Neuronal stem cell (in vitro differentiated cells): Measurements from ENCODE around the gene TTN.
"Not testable (repeated sequence)": the region's sequence is repeated elsewhere in the genome, so short reads cannot be mapped to it uniquely, and the experiment has no call there.

Experiments
- DNase-seq: peaks from one replicate; pipeline ENCODE4 v3.0.0-alpha.2; 2013; ENCODE audit warnings: low spot score
- H2AFZ ChIP-seq: one replicate; pipeline ENCODE4 v1.6.1; 2013; ENCODE audit warnings: mild to moderate bottlenecking, low read length, inconsistent platforms
- H2AK5ac ChIP-seq: 2 replicates; pipeline ENCODE4 v1.6.1; 2013; ENCODE audit warnings: low read depth, mild to moderate bottlenecking, inconsistent platforms, low read length, moderate library complexity, mixed read lengths
- H2BK120ac ChIP-seq: 2 replicates; pipeline ENCODE4 v1.6.1; 2013; ENCODE audit warnings: low read depth, mild to moderate bottlenecking, inconsistent platforms, low read length, moderate library complexity, mixed read lengths
- H2BK12ac ChIP-seq: one replicate; pipeline ENCODE4 v1.6.1; 2013; ENCODE audit warnings: low read length, inconsistent platforms
- H2BK15ac ChIP-seq: 2 replicates; pipeline ENCODE4 v1.6.1; 2013; ENCODE audit warnings: mild to moderate bottlenecking, low read length, inconsistent platforms, mixed read lengths
- H2BK5ac ChIP-seq: one replicate; pipeline ENCODE4 v1.6.1; 2013; ENCODE audit warnings: inconsistent platforms, mild to moderate bottlenecking, low read length, moderate library complexity
- H3K14ac ChIP-seq: one replicate; pipeline ENCODE4 v1.6.1; 2013; ENCODE audit warnings: low read length, inconsistent platforms
- H3K18ac ChIP-seq: 2 replicates; pipeline ENCODE4 v1.6.1; 2013; ENCODE audit warnings: low read length, inconsistent platforms
- H3K23ac ChIP-seq: 2 replicates; pipeline ENCODE4 v1.6.1; 2013; ENCODE audit warnings: low read depth, mild to moderate bottlenecking, mixed read lengths, low read length, inconsistent platforms; ENCODE audit not compliant: poor library complexity
- H3K27ac ChIP-seq: replicated peaks from 3 replicates; pipeline ENCODE4 v1.5.1; 2013; ENCODE audit warnings: low read length, inconsistent platforms
- H3K27me3 ChIP-seq, 3 experiments: 2 replicates each; pipeline ENCODE4 v1.6.1; 2013; ENCODE audit warnings: low read length in 3 of 3, mild to moderate bottlenecking in 2 of 3, inconsistent platforms in 1 of 3, low read depth in 1 of 3, mixed read lengths in 1 of 3, moderate library complexity in 1 of 3; ENCODE audit not compliant: control insufficient read depth in 3 of 3, insufficient read depth in 3 of 3
- H3K36me3 ChIP-seq, 2 donors: replicated peaks in 1 of 2; 2 replicates each; pipeline ENCODE4 v1.6.1; 2013; ENCODE audit warnings: low read length in 2 of 2; ENCODE audit not compliant: control insufficient read depth in 2 of 2, insufficient read depth in 2 of 2
- H3K4ac ChIP-seq: 2 replicates; pipeline ENCODE4 v1.6.1; 2013; ENCODE audit warnings: inconsistent platforms, mild to moderate bottlenecking, low read length, moderate library complexity
- H3K4me1 ChIP-seq, 2 donors: 1 replicate in 1 of 2; 2 replicates in 1 of 2; pipeline ENCODE4 v1.6.1; 2013; ENCODE audit warnings: low read length in 2 of 2, low read depth in 1 of 2; ENCODE audit not compliant: control insufficient read depth in 2 of 2, insufficient read depth in 1 of 2
- H3K4me2 ChIP-seq: one replicate; pipeline ENCODE4 v1.6.1; 2013; ENCODE audit warnings: mild to moderate bottlenecking, low read length, inconsistent platforms; ENCODE audit not compliant: insufficient read depth, poor library complexity, severe bottlenecking
- H3K4me3 ChIP-seq, 2 donors: 2 replicates each; pipeline ENCODE4 v1.5.1; 2013; ENCODE audit warnings: low read length in 2 of 2, mild to moderate bottlenecking in 2 of 2, inconsistent platforms in 1 of 2, moderate library complexity in 1 of 2
- H3K79me1 ChIP-seq: one replicate; pipeline ENCODE4 v1.6.1; 2013; ENCODE audit warnings: low read depth, mild to moderate bottlenecking, inconsistent platforms, low read length, moderate library complexity
- H3K9ac ChIP-seq: one replicate; pipeline ENCODE4 v1.6.1; 2013; ENCODE audit warnings: mild to moderate bottlenecking, low read depth, low read length, inconsistent platforms; ENCODE audit not compliant: poor library complexity
- H3K9me3 ChIP-seq, 2 donors: replicated peaks in 1 of 2; 2 replicates each; pipeline versions ENCODE3 to v1.6.1; 2013; ENCODE audit warnings: low read length in 2 of 2, mild to moderate bottlenecking in 2 of 2, inconsistent platforms in 1 of 2, low read depth in 1 of 2, mixed read lengths in 1 of 2, moderate library complexity in 1 of 2; ENCODE audit not compliant: control insufficient read depth in 2 of 2, insufficient read depth in 1 of 2
- H4K8ac ChIP-seq: one replicate; pipeline ENCODE4 v1.6.1; 2013; ENCODE audit warnings: low read depth, mild to moderate bottlenecking, inconsistent platforms, low read length, moderate library complexity
- H4K91ac ChIP-seq: one replicate; pipeline ENCODE4 v1.6.1; 2013; ENCODE audit warnings: low read length, low read depth, mild to moderate bottlenecking, inconsistent platforms; ENCODE audit not compliant: poor library complexity
- WGBS, 2 donors: extraction: QIAGEN DNeasy Blood & Tissue Kit; methylation state at CpG; one replicate each; pipeline ENCODE4 v1.1.7; 2013; ENCODE audit warnings: missing lambda C conversion rate in 2 of 2, mixed read lengths in 1 of 2; ENCODE audit not compliant: insufficient read length in 2 of 2, insufficient replicate concordance in 1 of 2; ENCODE audit errors: extremely low coverage in 2 of 2; 5-methylcytosine and 5-hydroxymethylcytosine counted together

TTN gene

GRCh38 chr2:178666458-178666857 is 140.8 kb downstream of the TTN start:
- Histone ChIP-seq H3K27ac (no peak overlapping the region), H4K91ac (no peak overlapping the region), H3K36me3 (no peaks in the 10 kb centered on the region), H2BK5ac (no peak overlapping the region), H3K18ac (no peak overlapping the region), H3K9ac (no peak overlapping the region), H3K4me2 (no peak overlapping the region), H3K27me3 (no peaks in the 10 kb centered on the region), H2BK15ac (no peak overlapping the region), H4K8ac (no peak overlapping the region), H3K23ac (no peak overlapping the region), H3K14ac (no peak overlapping the region), H2AFZ (no peak overlapping the region), H3K4me1 (no peaks in the 10 kb centered on the region), H2AK5ac (no peak overlapping the region), H3K4ac (no peak overlapping the region), H3K79me1 (no peaks in the 10 kb centered on the region), H2BK120ac (no peak overlapping the region), H3K9me3 (no peaks in the 10 kb centered on the region), H2BK12ac (no peak overlapping the region), H3K4me3 (no peak overlapping the region)
- DNase-seq: no peak

- not testable (repeated sequence) for H3K4ac ChIP-seq, H2BK12ac ChIP-seq, H3K4me1 ChIP-seq, H3K27me3 ChIP-seq, H2BK120ac ChIP-seq, DNase-seq, H3K14ac ChIP-seq, H3K23ac ChIP-seq, H3K9ac ChIP-seq, H3K36me3 ChIP-seq, H3K18ac ChIP-seq, H3K79me1 ChIP-seq, H3K27ac ChIP-seq, H2BK5ac ChIP-seq, H2BK15ac ChIP-seq, H3K9me3 ChIP-seq, H2AK5ac ChIP-seq, H3K4me3 ChIP-seq, H2AFZ ChIP-seq, H4K91ac ChIP-seq, H4K8ac ChIP-seq, H3K4me2 ChIP-seq
- WGBS, 2 donors: no CpG with 5 or more reads among the region's 8 CpGs
These were observed 148.7 kb downstream of the TTN start for GRCh38 chr2:178658480-178658879.

GRCh38 chr2:178650554-178650953 is 156.7 kb downstream of the TTN start:
- WGBS, 2 donors: no CpG with 5 or more reads among the region's 5 CpGs
- H2BK15ac ChIP-seq: no peak overlapping the region
- no peak overlapping the region for H3K23ac ChIP-seq
- H2BK12ac ChIP-seq: no peak overlapping the region
- H2BK5ac ChIP-seq: no peak overlapping the region
- H3K27me3 ChIP-seq: no peaks in the 10 kb centered on the region
- no peak overlapping the region for H3K27ac ChIP-seq
- H4K91ac ChIP-seq: no peak overlapping the region
- H3K4me3 ChIP-seq: no peak overlapping the region
- no peaks in the 10 kb centered on the region for H3K9me3 ChIP-seq
- H2BK120ac ChIP-seq: no peak overlapping the region
- H2AK5ac ChIP-seq: no peak overlapping the region
- H4K8ac ChIP-seq: no peak overlapping the region
- no peaks in the 10 kb centered on the region for H3K79me1 ChIP-seq
- H3K4me2 ChIP-seq: no peak overlapping the region
- no peaks in the 10 kb centered on the region for H3K4me1 ChIP-seq
- no peak overlapping the region for H3K18ac ChIP-seq
- no peak overlapping the region for H3K9ac ChIP-seq
- no peaks in the 10 kb centered on the region for H3K36me3 ChIP-seq
- H3K4ac ChIP-seq: no peak overlapping the region
- H2AFZ ChIP-seq: no peak overlapping the region
- H3K14ac ChIP-seq: no peak overlapping the region
- DNase-seq: no peak

- Histone ChIP-seq H2AFZ (no peak overlapping the region), H3K4ac (no peak overlapping the region), H3K79me1 (no peaks in the 10 kb centered on the region), H3K23ac (no peak overlapping the region), H3K27ac (no peak overlapping the region), H4K91ac (no peak overlapping the region), H3K14ac (no peak overlapping the region), H3K36me3 (no peaks in the 10 kb centered on the region), H4K8ac (no peak overlapping the region), H2BK12ac (no peak overlapping the region), H3K27me3 (no peaks in the 10 kb centered on the region), H3K9me3 (no peaks in the 10 kb centered on the region), H2BK120ac (no peak overlapping the region), H3K4me3 (no peak overlapping the region), H2BK5ac (no peak overlapping the region), H3K18ac (no peak overlapping the region), H3K4me2 (no peak overlapping the region), H2BK15ac (no peak overlapping the region), H3K9ac (no peak overlapping the region), H3K4me1 (no peaks in the 10 kb centered on the region), H2AK5ac (no peak overlapping the region)
- no CpG with 5 or more reads among the region's 1 CpG for WGBS, 2 donors
- no peak for DNase-seq
These were observed 162.3 kb downstream of the TTN start for GRCh38 chr2:178644919-178645318.
